K562 (cell line): Measurements from ENCODE around the gene ZNF467. TPM values are rescaled to one million over a fixed set of nuclear protein-coding genes. Genes with fewer than 3 reads are reported as not detected.

ENCODE experiments used
- ATAC-seq: fragments of 200-7000 bp; cut with Tn5 transposase; 3 replicates; pipeline ENCODE4 v1.9.1; 2020; ENCODE audit warnings: moderate library complexity
- BruUV-seq: library from RNA; stranded (reverse); fragments of 400-500 nt; replicated peaks from 2 replicates; lab custom pipeline; 2021; lab: Mats Ljungman, UMichigan
- CTCF ChIA-PET: fragments of 300-600 bp; formaldehyde crosslinking; extraction: SDS; loops from one replicate; lab custom pipeline; 2021; ENCODE audit warnings: low intra/inter-chr PET ratio; lab: Yijun Ruan, JAX
- POLR2A ChIA-PET: fragments of 300-600, 350-650 bp; sonication (Branson Sonifier 250); formaldehyde crosslinking; extraction: SDS; loops from one replicate; lab custom pipeline; 2021; ENCODE audit warnings: antibody characterized with exemption, inconsistent platforms; lab: Yijun Ruan, JAX
- DNase-seq, 4 experiments: peaks; one replicate each; pipeline versions ENCODE4 v3.0.0 to v3.0.0-alpha.2; 2011 to 2018; ENCODE audit warnings: low spot score in 3 of 4, mixed read lengths in 3 of 4; ENCODE audit errors: extremely low read depth in 1 of 4
- FAIRE-seq: peaks from 2 replicates; lab custom pipeline; 2011; peaks lifted over from hg19 to GRCh38; lab: Jason Lieb, UNC
- H2AFZ ChIP-seq: 2 replicates; pipeline ENCODE4 v1.6.0; 2011; ENCODE audit warnings: low read depth, low read length, control low read depth, inconsistent platforms
- H3K27ac ChIP-seq: fragments of 200-600 bp; 3 replicates; pipeline ENCODE4 v1.8.0; 2011; ENCODE audit warnings: low read depth, mild to moderate bottlenecking, control low read depth, inconsistent platforms, low read length, moderate library complexity, mixed read lengths; ENCODE audit errors: extremely low read depth
- H3K27me3 ChIP-seq, 2 experiments: fragments of 300-600 bp in 1 of 2; 2 replicates in 1 of 2; 3 replicates in 1 of 2; pipeline versions ENCODE4 v1.6.0 to v1.8.0; 2011; ENCODE audit warnings: inconsistent platforms in 2 of 2, low read length in 2 of 2, mild to moderate bottlenecking in 1 of 2, mixed read lengths in 1 of 2, moderate library complexity in 1 of 2; ENCODE audit not compliant: control insufficient read depth in 2 of 2, insufficient read depth in 2 of 2
- H3K36me3 ChIP-seq: fragments of 300-600 bp; 3 replicates; pipeline ENCODE4 v1.8.0; 2011; ENCODE audit warnings: mild to moderate bottlenecking, low read length, inconsistent platforms; ENCODE audit not compliant: control insufficient read depth, insufficient read depth
- H3K4me1 ChIP-seq, 2 experiments: fragments of 200-600 bp in 1 of 2; replicated peaks in 1 of 2; 2 replicates in 1 of 2; 3 replicates in 1 of 2; pipeline versions ENCODE4 v1.5.1 to v1.8.0; 2011; ENCODE audit warnings: inconsistent platforms in 2 of 2, low read length in 2 of 2, mild to moderate bottlenecking in 1 of 2, mixed read lengths in 1 of 2, moderate library complexity in 1 of 2; ENCODE audit not compliant: control insufficient read depth in 2 of 2, insufficient read depth in 2 of 2
- H3K4me2 ChIP-seq: 2 replicates; pipeline ENCODE4 v1.6.1; 2011; ENCODE audit warnings: low read length, control low read depth, inconsistent platforms, mixed read lengths; ENCODE audit not compliant: insufficient read depth
- H3K4me3 ChIP-seq: fragments of 200-600 bp; sonication (generic), shearing (Covaris generic); 2 replicates; pipeline ENCODE4 v1.5.1; 2016; ENCODE audit warnings: control low read depth, inconsistent platforms
- H3K79me2 ChIP-seq: fragments of 200-600 bp; 3 replicates; pipeline ENCODE4 v1.8.0; 2011; ENCODE audit warnings: low read length, inconsistent platforms; ENCODE audit not compliant: control insufficient read depth, insufficient read depth
- H3K9ac ChIP-seq, 2 experiments: 2 replicates each; pipeline versions ENCODE4 v1.6.0 to v1.6.1; 2011; ENCODE audit warnings: low read depth in 2 of 2, low read length in 2 of 2, control low read depth in 1 of 2, inconsistent platforms in 1 of 2, mild to moderate bottlenecking in 1 of 2, mixed read lengths in 1 of 2; ENCODE audit not compliant: insufficient read depth in 1 of 2
- H3K9me1 ChIP-seq: one replicate; pipeline ENCODE4 v1.6.0; 2011; ENCODE audit warnings: inconsistent platforms, mild to moderate bottlenecking, low read length, moderate library complexity; ENCODE audit not compliant: control insufficient read depth, insufficient read depth
- H3K9me3 ChIP-seq: replicated peaks from 2 replicates; pipeline ENCODE4 v1.5.1; 2011; ENCODE audit warnings: low read depth, low read length, inconsistent platforms; ENCODE audit not compliant: control insufficient read depth, insufficient read depth
- H4K20me1 ChIP-seq: replicated peaks from 2 replicates; pipeline ENCODE4 v1.6.1; 2011; ENCODE audit warnings: low read length, inconsistent platforms, mixed read lengths; ENCODE audit not compliant: control insufficient read depth, insufficient read depth
- BCL6 ChIP-seq: fragments of 250-450 bp; sonication (Bioruptor Pico); IDR thresholded peaks from 2 replicates; pipeline ENCODE4 v1.4.0; 2020
- CCAR2 ChIP-seq: fragments of 200-400 bp; formaldehyde crosslinking; IDR thresholded peaks from 2 replicates; pipeline ENCODE4 v1.6.1; 2017; ENCODE audit warnings: mild to moderate bottlenecking, low read depth, low read length
- DMBX1 ChIP-seq: fragments of 250-450 bp; sonication (Bioruptor Pico); IDR thresholded peaks from 2 replicates; pipeline ENCODE4 v1.8.0; 2022; ENCODE audit warnings: inconsistent platforms, mild to moderate bottlenecking, moderate library complexity, borderline replicate concordance
- E2F3 ChIP-seq: fragments of 250-450 bp; sonication (Bioruptor Pico); IDR thresholded peaks from 2 replicates; pipeline ENCODE4 v1.4.0; 2020; ENCODE audit warnings: mild to moderate bottlenecking
- PHF20 ChIP-seq: fragments of 450-650 bp; IDR thresholded peaks from 2 replicates; pipeline ENCODE4 v1.6.1; 2018; ENCODE audit not compliant: partially characterized antibody
- RBM39 ChIP-seq: fragments of 200-400 bp; formaldehyde crosslinking; optimal IDR thresholded peaks from 2 replicates; pipeline ENCODE3; 2018; ENCODE audit warnings: low read depth, low read length
- WGBS: fragments of 100-300 bp; shearing (Covaris generic); methylation state at CpG from one replicate; pipeline ENCODE4 v1.1.6; 2016; ENCODE audit warnings: low coverage, mixed read lengths; ENCODE audit not compliant: insufficient coverage; ENCODE audit errors: missing lambda C conversion rate; 5-methylcytosine and 5-hydroxymethylcytosine counted together
- in situ Hi-C: fragments of 300-500 bp; cut with MboI; formaldehyde crosslinking; loops from 4 replicates; pipeline ENCODE4 v1.15.0; 2018; ENCODE audit warnings: inconsistent platforms, mixed read lengths
- intact Hi-C: fragments of 100-400 bp; cut with micrococcal nuclease; formaldehyde crosslinking; loops from 2 replicates; pipeline ENCODE4 v1.14.2; 2022
- polyA plus RNA-seq, 8 experiments: library from polyadenylated mRNA; depleted of rRNA in 4 of 8; stranded (reverse) in 5 of 8; unstranded in 3 of 8; fragments of >200 nt; fragmentation: Nextera tagmentation in 2 of 8; fragmentation: Illumina TruSeq in 1 of 8; extraction: Ambion mirVana in 2 of 8; extraction: Trizol in 1 of 8; gene quantifications; 2 replicates each; pipeline versions ENCODE4 v1.2.1 to v1.2.3, GENCODE V29; 2011 to 2014; ENCODE audit warnings: inconsistent platforms in 1 of 8, missing spikeins in 1 of 8
- total RNA-seq, 7 experiments: library from RNA; depleted of rRNA in 6 of 7; stranded (reverse); fragments of >200 nt in 6 of 7; fragmentation: Illumina TruSeq in 2 of 7; extraction: Trizol in 2 of 7; gene quantifications; 2 replicates each; pipeline versions ENCODE4 v1.2.1 to v1.2.3, GENCODE V29; 2011 to 2021; ENCODE audit warnings: low replicate concordance in 1 of 7
- TF ChIP-seq, protein P1 (sequence below): fragments of 450-650 bp; IDR thresholded peaks from 2 replicates; pipeline ENCODE4 v1.6.1; 2016; ENCODE audit warnings: missing biosample characterization, missing genetic modification characterization
- TF ChIP-seq, protein P2 (sequence below): sonication (generic); formaldehyde crosslinking; IDR thresholded peaks from 2 replicates; pipeline ENCODE4 v1.9.0; 2022; ENCODE audit warnings: mild to moderate bottlenecking, missing genetic modification reagents

ZNF467 gene
- total and polyA plus RNA-seq, 9 of the 15 experiments (the other 6 are each of a cell fraction or from before 2014, with no cell fraction given): 0.32 to 14.2 (median 1.7) TPM

DNA sequence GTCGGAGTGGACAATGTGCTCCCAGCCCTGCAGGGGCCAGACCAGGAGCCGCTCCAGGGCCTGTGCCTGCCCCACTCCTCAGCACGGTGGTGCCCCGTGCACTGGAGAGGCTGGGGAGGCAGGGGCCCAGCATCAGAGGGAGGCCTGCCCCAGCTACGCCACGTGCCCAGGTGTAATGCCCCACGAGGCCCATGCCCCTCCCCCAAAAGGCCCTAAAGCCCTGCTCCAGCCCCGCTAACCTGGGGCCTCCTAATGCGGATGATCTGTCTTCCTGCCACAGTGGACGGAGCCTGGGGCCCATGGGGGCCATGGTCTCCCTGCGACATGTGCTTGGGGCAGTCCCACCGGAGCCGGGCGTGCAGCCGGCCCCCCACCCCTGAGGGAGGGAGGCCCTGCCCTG is 41.1 kb upstream of the ZNF467 start:
- peaks cover 23% of the 10 kb centered on the region for H4K20me1 ChIP-seq
- 11% methylated on average over 13 of the region's 15 CpGs for WGBS
- no peaks in the 10 kb centered on the region for H3K36me3 ChIP-seq
- H3K27me3 ChIP-seq: peaks cover 11 to 81% of the 10 kb centered on the region in 2 experiments; a peak in 3 of 5 replicates
- ChIA-PET POLR2A (interaction anchor here (1.1 kb wide), 1 partner anchor 8 kb away, joined by 3 read pairs; no protein-coding TSS in a partner anchor), CTCF (no interaction called here)
- H2AFZ ChIP-seq: no peak overlapping the region
- 0 out of 4 replicates have a peak overlapping the region, but pooled peaks of 1 of the 2 experiments have one; percentile 13 for H3K9ac ChIP-seq
- H3K79me2 ChIP-seq: no peaks in the 10 kb centered on the region
- intact Hi-C loops (no loop called here), in situ Hi-C loops (no loop called here)
- H3K4me1 ChIP-seq: peaks cover 3 to 67% of the 10 kb centered on the region in 2 experiments; a peak in 3 of 5 replicates
- H3K4me2 ChIP-seq: no peak overlapping the region
- H3K9me1 ChIP-seq: peaks cover 4% of the 10 kb centered on the region
- ATAC-seq: no peak
- FAIRE-seq: no peak
- TF ChIP-seq CCAR2 (no peak), DMBX1 (no peak), E2F3 (CRISPR knock-in tag) (no peak), BCL6 (CRISPR knock-in tag) (no peak), PHF20 (no peak), RBM39 (no peak)
- TF ChIP-seq, protein P1, sequence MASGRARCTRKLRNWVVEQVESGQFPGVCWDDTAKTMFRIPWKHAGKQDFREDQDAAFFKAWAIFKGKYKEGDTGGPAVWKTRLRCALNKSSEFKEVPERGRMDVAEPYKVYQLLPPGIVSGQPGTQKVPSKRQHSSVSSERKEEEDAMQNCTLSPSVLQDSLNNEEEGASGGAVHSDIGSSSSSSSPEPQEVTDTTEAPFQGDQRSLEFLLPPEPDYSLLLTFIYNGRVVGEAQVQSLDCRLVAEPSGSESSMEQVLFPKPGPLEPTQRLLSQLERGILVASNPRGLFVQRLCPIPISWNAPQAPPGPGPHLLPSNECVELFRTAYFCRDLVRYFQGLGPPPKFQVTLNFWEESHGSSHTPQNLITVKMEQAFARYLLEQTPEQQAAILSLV: no peak
- TF ChIP-seq, protein P2, sequence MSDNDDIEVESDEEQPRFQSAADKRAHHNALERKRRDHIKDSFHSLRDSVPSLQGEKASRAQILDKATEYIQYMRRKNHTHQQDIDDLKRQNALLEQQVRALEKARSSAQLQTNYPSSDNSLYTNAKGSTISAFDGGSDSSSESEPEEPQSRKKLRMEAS (CRISPR knock-in tag): peak; percentile 40; the same call in 1 of the 2 replicates
- BruUV-seq: no TSS peak
- no peak overlapping the region for H3K4me3 ChIP-seq
- no peak overlapping the region for H3K27ac ChIP-seq
- no peaks in the 10 kb centered on the region for H3K9me3 ChIP-seq
- DNase-seq: no peak
